Mucosa of stomach (tissue), 1 donor: ENCODE measurements around the gene CYB5B.
A peak's percentile ranks its signal among the peaks of the same experiment; 100 is the strongest.

Source experiments
- H3K27me3 ChIP-seq: one replicate; pipeline ENCODE4 v1.7.0; 2013; ENCODE audit warnings: mild to moderate bottlenecking, low read length; ENCODE audit not compliant: control insufficient read depth, insufficient read depth
- H3K36me3 ChIP-seq: one replicate; pipeline ENCODE4 v1.7.0; 2013; ENCODE audit warnings: low read length; ENCODE audit not compliant: control insufficient read depth, insufficient read depth
- H3K4me1 ChIP-seq: one replicate; pipeline ENCODE4 v1.7.0; 2013; ENCODE audit warnings: mild to moderate bottlenecking, low read length; ENCODE audit not compliant: control insufficient read depth, insufficient read depth
- H3K4me3 ChIP-seq: one replicate; pipeline ENCODE4 v1.7.0; 2013; ENCODE audit warnings: low read length
- H3K9ac ChIP-seq: one replicate; pipeline ENCODE4 v1.7.0; 2013; ENCODE audit warnings: mild to moderate bottlenecking, low read length, moderate library complexity
- H3K9me3 ChIP-seq: one replicate; pipeline ENCODE4 v1.7.0; 2013; ENCODE audit warnings: mild to moderate bottlenecking, low read length, moderate library complexity; ENCODE audit not compliant: control insufficient read depth
- donor health status: Pancreatic carcinoma.

The CYB5B gene

GRCh38 chr16:69397821-69398521, 26.4 kb upstream of the CYB5B start:
- Histone ChIP-seq H3K4me1 (peaks cover 17% of the 10 kb centered on the region), H3K36me3 (no peaks in the 10 kb centered on the region), H3K9ac (no peak overlapping the region), H3K9me3 (no peaks in the 10 kb centered on the region), H3K27me3 (no peaks in the 10 kb centered on the region), H3K4me3 (no peak overlapping the region)

GRCh38 chr16:69399361-69399760, 25.1 kb upstream of the CYB5B start:
- no peaks in the 10 kb centered on the region for H3K27me3 ChIP-seq
- no peaks in the 10 kb centered on the region for H3K36me3 ChIP-seq
- H3K4me3 ChIP-seq: no peak overlapping the region
- no peaks in the 10 kb centered on the region for H3K9me3 ChIP-seq
- no peak overlapping the region for H3K9ac ChIP-seq
- H3K4me1 ChIP-seq: peaks cover 24% of the 10 kb centered on the region

- no peaks in the 10 kb centered on the region for H3K36me3 ChIP-seq
- peaks cover 32% of the 10 kb centered on the region for H3K4me1 ChIP-seq
- H3K27me3 ChIP-seq: no peaks in the 10 kb centered on the region
- H3K9ac ChIP-seq: no peak overlapping the region
- no peaks in the 10 kb centered on the region for H3K9me3 ChIP-seq
- H3K4me3 ChIP-seq: no peak overlapping the region
Measured at GRCh38 chr16:69402439-69402838, 22.0 kb upstream of the CYB5B start.

GRCh38 chr16:69404275-69404805, 20.1 kb upstream of the CYB5B start:
- Histone ChIP-seq H3K9ac (peak overlapping the region; percentile 5), H3K4me3 (no peak overlapping the region), H3K9me3 (no peaks in the 10 kb centered on the region), H3K4me1 (peaks cover 28% of the 10 kb centered on the region), H3K36me3 (no peaks in the 10 kb centered on the region), H3K27me3 (no peaks in the 10 kb centered on the region)

GRCh38 chr16:69405326-69405725, 19.1 kb upstream of the CYB5B start:
- no peaks in the 10 kb centered on the region for H3K9me3 ChIP-seq
- H3K4me3 ChIP-seq: no peak overlapping the region
- no peak overlapping the region for H3K9ac ChIP-seq
- H3K27me3 ChIP-seq: no peaks in the 10 kb centered on the region
- peaks cover 29% of the 10 kb centered on the region for H3K4me1 ChIP-seq
- no peaks in the 10 kb centered on the region for H3K36me3 ChIP-seq

GRCh38 chr16:69405757-69406156, 18.7 kb upstream of the CYB5B start:
- Histone ChIP-seq H3K9ac (no peak overlapping the region), H3K36me3 (no peaks in the 10 kb centered on the region), H3K4me1 (peaks cover 32% of the 10 kb centered on the region), H3K4me3 (no peak overlapping the region), H3K27me3 (no peaks in the 10 kb centered on the region), H3K9me3 (no peaks in the 10 kb centered on the region)

- Histone ChIP-seq H3K9me3 (no peaks in the 10 kb centered on the region), H3K27me3 (no peaks in the 10 kb centered on the region), H3K36me3 (no peaks in the 10 kb centered on the region), H3K4me3 (no peak overlapping the region), H3K9ac (no peak overlapping the region), H3K4me1 (peaks cover 32% of the 10 kb centered on the region)
Measured at GRCh38 chr16:69406780-69407331, 17.6 kb upstream of the CYB5B start.

GRCh38 chr16:69407702-69408323, 16.6 kb upstream of the CYB5B start:
- H3K36me3 ChIP-seq: no peaks in the 10 kb centered on the region
- H3K27me3 ChIP-seq: no peaks in the 10 kb centered on the region
- peaks cover 32% of the 10 kb centered on the region for H3K4me1 ChIP-seq
- no peak overlapping the region for H3K9ac ChIP-seq
- no peak overlapping the region for H3K4me3 ChIP-seq
- H3K9me3 ChIP-seq: no peaks in the 10 kb centered on the region

- Histone ChIP-seq H3K9ac (no peak overlapping the region), H3K27me3 (no peaks in the 10 kb centered on the region), H3K9me3 (no peaks in the 10 kb centered on the region), H3K36me3 (no peaks in the 10 kb centered on the region), H3K4me1 (peaks cover 32% of the 10 kb centered on the region), H3K4me3 (no peak overlapping the region)
Measured at GRCh38 chr16:69408475-69408874, 15.9 kb upstream of the CYB5B start.

GRCh38 chr16:69410219-69410990, 14.0 kb upstream of the CYB5B start:
- no peak overlapping the region for H3K9ac ChIP-seq
- H3K9me3 ChIP-seq: no peaks in the 10 kb centered on the region
- no peaks in the 10 kb centered on the region for H3K36me3 ChIP-seq
- no peak overlapping the region for H3K4me3 ChIP-seq
- no peaks in the 10 kb centered on the region for H3K27me3 ChIP-seq
- H3K4me1 ChIP-seq: peaks cover 21% of the 10 kb centered on the region

GRCh38 chr16:69411064-69411985, 13.1 kb upstream of the CYB5B start:
- Histone ChIP-seq H3K36me3 (no peaks in the 10 kb centered on the region), H3K9ac (no peak overlapping the region), H3K9me3 (no peaks in the 10 kb centered on the region)

More at GRCh38 chr16:69411064-69411985, 13.1 kb upstream of the CYB5B start:
- H3K4me3 ChIP-seq: no peak overlapping the region
- H3K4me1 ChIP-seq: peaks cover 15% of the 10 kb centered on the region
- no peaks in the 10 kb centered on the region for H3K27me3 ChIP-seq
